Erythroblast (primary cell): ENCODE data around the gene TMEM131.

Experiments
- GATA1 ChIP-seq: IDR thresholded peaks from 2 replicates; pipeline ENCODE4 v1.6.1; 2011; ENCODE audit warnings: low read depth, mild to moderate bottlenecking, control low read depth, low read length, moderate library complexity
- POLR2A ChIP-seq: IDR thresholded peaks from 2 replicates; pipeline ENCODE4 v1.6.1; 2011; ENCODE audit warnings: mild to moderate bottlenecking, low read length

DNA sequence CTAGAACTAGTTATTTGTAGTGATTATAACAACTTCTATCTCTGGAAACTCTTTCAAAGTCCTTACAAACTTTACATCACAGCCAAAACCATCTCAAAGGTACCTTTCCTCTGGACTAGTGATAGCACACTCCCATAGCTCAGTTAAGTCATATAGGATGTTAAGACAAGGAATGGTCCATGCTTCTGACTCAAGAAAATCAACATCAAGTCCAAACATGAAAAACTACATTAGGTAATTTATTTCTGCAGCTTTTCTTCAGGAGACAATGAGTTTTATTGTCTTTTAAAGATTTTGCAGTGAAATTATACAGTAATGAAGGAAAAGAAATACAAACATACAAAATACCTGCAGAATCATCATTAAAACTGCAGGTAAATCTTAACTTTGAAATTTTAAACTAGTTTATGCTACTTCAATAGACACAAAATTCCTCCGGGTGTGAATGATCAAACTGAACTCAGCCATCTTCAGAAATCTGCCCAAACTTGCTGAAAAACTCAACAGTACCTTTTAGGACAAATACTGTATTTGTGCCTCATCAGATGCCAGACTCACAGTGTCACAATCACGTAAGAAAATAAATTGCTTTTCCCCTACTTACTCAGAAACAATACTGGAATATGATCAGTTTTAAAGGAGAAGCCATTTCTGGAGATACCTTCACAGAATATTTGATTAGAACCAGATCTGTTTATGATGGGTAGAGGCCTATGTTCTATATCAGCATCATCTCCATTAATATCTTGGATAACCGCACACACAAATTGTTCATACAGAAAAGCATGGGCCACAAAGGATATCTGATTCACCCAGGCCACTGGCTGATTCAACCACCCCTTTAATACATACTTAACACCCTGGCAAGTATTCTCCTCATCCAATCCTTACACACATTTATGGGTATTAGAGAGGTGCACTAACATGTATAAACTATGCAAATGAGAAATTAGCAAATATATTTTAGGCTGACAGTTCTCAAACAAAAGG, 2.6 kb downstream of the TMEM131 start:
- TF ChIP-seq POLR2A (no peak), GATA1 (no peak)
